HepG2 (cell line): Measurements from ENCODE around the gene ZDHHC3. TPM values are rescaled to one million over a fixed set of nuclear protein-coding genes. Genes with fewer than 3 reads are reported as not detected.

Experiments
- ATAC-seq: fragments of 200-7000 bp; cut with Tn5 transposase; 3 replicates; pipeline ENCODE4 v1.9.1; 2020; ENCODE audit warnings: mild to moderate bottlenecking, moderate library complexity
- BruUV-seq: library from RNA; stranded (reverse); fragments of 400-500 nt; replicated peaks from 2 replicates; lab custom pipeline; 2021; lab: Mats Ljungman, UMichigan
- CTCF ChIA-PET: fragments of 300-600 bp; formaldehyde crosslinking; extraction: SDS; loops from one replicate; lab custom pipeline; 2021; ENCODE audit warnings: low total read pairs, inconsistent platforms, low intra/inter-chr PET ratio; lab: Yijun Ruan, JAX
- POLR2A ChIA-PET: fragments of 350-600 bp; sonication (Branson Sonifier 250); formaldehyde crosslinking; loops from one replicate; lab custom pipeline; 2020; ENCODE audit warnings: antibody characterized with exemption, inconsistent platforms; lab: Yijun Ruan, JAX
- DNase-seq: peaks from one replicate; pipeline ENCODE4 v3.0.0-alpha.2; 2015; ENCODE audit warnings: low spot score
- FAIRE-seq: peaks from 3 replicates; lab custom pipeline; 2011; peaks lifted over from hg19 to GRCh38; lab: Jason Lieb, UNC
- H2AFZ ChIP-seq: one replicate; pipeline ENCODE4 v1.6.1; 2011; ENCODE audit warnings: low read length, inconsistent platforms
- H3K27ac ChIP-seq: fragments of 300-600 bp; 3 replicates; pipeline ENCODE4 v1.8.0; 2011; ENCODE audit warnings: mixed run types, mild to moderate bottlenecking, mixed read lengths, low read length, inconsistent platforms; ENCODE audit not compliant: insufficient read depth; ENCODE audit errors: extremely low read length
- H3K27me3 ChIP-seq, 2 experiments: fragments of 200-600 bp in 1 of 2; 2 replicates in 1 of 2; 3 replicates in 1 of 2; pipeline versions ENCODE4 v1.6.0 to v1.8.0; 2011; ENCODE audit warnings: low read length in 2 of 2, mild to moderate bottlenecking in 2 of 2, moderate library complexity in 2 of 2, inconsistent platforms in 1 of 2; ENCODE audit not compliant: insufficient read depth in 2 of 2, control insufficient read depth in 1 of 2
- H3K36me3 ChIP-seq, 2 experiments: fragments of 200-600 bp in 1 of 2; replicated peaks in 1 of 2; 2 replicates in 1 of 2; 3 replicates in 1 of 2; pipeline versions ENCODE4 v1.5.1 to v1.8.0; 2011; ENCODE audit warnings: low read length in 2 of 2, inconsistent platforms in 1 of 2; ENCODE audit not compliant: insufficient read depth in 2 of 2, control insufficient read depth in 1 of 2
- H3K4me1 ChIP-seq: 2 replicates; pipeline ENCODE4 v1.5.1; 2012; ENCODE audit warnings: low read length, inconsistent platforms; ENCODE audit not compliant: insufficient read depth
- H3K4me2 ChIP-seq: 2 replicates; pipeline ENCODE4 v1.6.0; 2011; ENCODE audit warnings: low read depth, low read length, inconsistent platforms
- H3K4me3 ChIP-seq, 3 experiments: fragments of 200-600 bp in 1 of 3; sonication (generic), shearing (Covaris generic) in 1 of 3; replicated peaks in 1 of 3; 2 replicates each; pipeline ENCODE4 v1.5.1; 2011 to 2016; ENCODE audit warnings: low read length in 3 of 3, inconsistent platforms in 2 of 3, low read depth in 2 of 3, mild to moderate bottlenecking in 2 of 3, control low read depth in 1 of 3, mixed read lengths in 1 of 3; ENCODE audit not compliant: insufficient read depth in 1 of 3
- H3K79me2 ChIP-seq: one replicate; pipeline ENCODE4 v1.6.1; 2011; ENCODE audit warnings: low read length, inconsistent platforms; ENCODE audit not compliant: insufficient read depth
- H3K9ac ChIP-seq: 2 replicates; pipeline ENCODE4 v1.6.0; 2011; ENCODE audit warnings: mild to moderate bottlenecking, low read depth, low read length, inconsistent platforms; ENCODE audit not compliant: insufficient read depth
- H3K9me3 ChIP-seq: 2 replicates; pipeline ENCODE4 v1.5.1; 2012; ENCODE audit warnings: mild to moderate bottlenecking, low read length
- H4K20me1 ChIP-seq: 2 replicates; pipeline ENCODE4 v1.6.0; 2011; ENCODE audit warnings: inconsistent platforms, mild to moderate bottlenecking, low read length, moderate library complexity; ENCODE audit not compliant: insufficient read depth
- CEBPB ChIP-seq: IDR thresholded peaks from 2 replicates; pipeline ENCODE4 v1.6.1; 2011; ENCODE audit warnings: low read depth, low read length, improper control_type of control experiment, borderline replicate concordance
- DNMT1 ChIP-seq: sonication (generic); formaldehyde crosslinking; IDR thresholded peaks from 2 replicates; pipeline ENCODE4 v1.5.1; 2020; ENCODE audit warnings: mild to moderate bottlenecking, missing genetic modification reagents
- GTF3A ChIP-seq: sonication (generic); formaldehyde crosslinking; conservative IDR thresholded peaks from 2 replicates; pipeline ENCODE4 v1.4.0; 2020; ENCODE audit warnings: mild to moderate bottlenecking, missing genetic modification reagents
- NFE2 ChIP-seq: sonication (generic); formaldehyde crosslinking; IDR thresholded peaks from 2 replicates; pipeline ENCODE4 v1.4.0; 2020; ENCODE audit warnings: missing genetic modification reagents
- NR2F6 ChIP-seq, 2 experiments: IDR thresholded peaks; 2 replicates each; pipeline ENCODE4 v1.6.1; 2016; ENCODE audit warnings: antibody characterized with exemption in 1 of 2, mild to moderate bottlenecking in 1 of 2
- PAX8 ChIP-seq: sonication (generic); formaldehyde crosslinking; IDR thresholded peaks from 2 replicates; pipeline ENCODE4 v1.8.0; 2022; ENCODE audit warnings: mild to moderate bottlenecking, missing genetic modification reagents, borderline replicate concordance
- ZNF713 ChIP-seq: sonication (generic); formaldehyde crosslinking; IDR thresholded peaks from 2 replicates; pipeline ENCODE4 v1.4.0; 2020; ENCODE audit warnings: mild to moderate bottlenecking, missing genetic modification reagents
- WGBS: methylation state at CpG from one replicate; pipeline ENCODE4 v1.1.6; 2017; ENCODE audit warnings: low lambda C conversion rate; 5-methylcytosine and 5-hydroxymethylcytosine counted together
- in situ Hi-C: cut with HindIII; loops from 2 replicates; pipeline ENCODE4 v1.10.0; 2017; ENCODE audit warnings: low pct_unique_long_range_greater_than_20kb; ENCODE audit not compliant: extremely low pct_ligation_motif_present
- intact Hi-C: fragments of 100-400 bp; cut with micrococcal nuclease; formaldehyde crosslinking; loops from one replicate; pipeline ENCODE4 v1.10.0; 2022; ENCODE audit not compliant: unreplicated experiment
- polyA plus RNA-seq, 8 experiments: library from polyadenylated mRNA; depleted of rRNA in 3 of 8; stranded (reverse) in 7 of 8; unstranded in 1 of 8; fragments of >200 nt; fragmentation: Illumina TruSeq in 4 of 8; extraction: Trizol in 4 of 8; gene quantifications; 2 replicates each; pipeline versions ENCODE4 v1.2.1 to v1.2.3, GENCODE V29; 2011 to 2016; ENCODE audit warnings: low read depth in 4 of 8, missing spikeins in 1 of 8, mixed read lengths in 1 of 8; ENCODE audit not compliant: insufficient read depth in 1 of 8
- total RNA-seq, 5 experiments: library from RNA; depleted of rRNA; stranded (reverse); fragments of >200 nt; fragmentation: Illumina TruSeq; extraction: Trizol; gene quantifications; 2 replicates each; pipeline ENCODE4 v1.2.3, GENCODE V29; 2016; ENCODE audit warnings: low read depth in 1 of 5
- TF ChIP-seq, protein P1 (sequence below): sonication (generic); formaldehyde crosslinking; IDR thresholded peaks from 2 replicates; pipeline ENCODE4 v1.9.0; 2021; ENCODE audit warnings: missing genetic modification reagents, mild to moderate bottlenecking, borderline replicate concordance
- TF ChIP-seq, protein P2 (sequence below): sonication (generic); formaldehyde crosslinking; IDR thresholded peaks from 2 replicates; pipeline ENCODE4 v1.9.0; 2021; ENCODE audit warnings: missing genetic modification reagents, borderline replicate concordance
- TF ChIP-seq, protein P3 (sequence below): sonication (generic); formaldehyde crosslinking; IDR thresholded peaks from 2 replicates; pipeline ENCODE4 v1.4.0; 2020; ENCODE audit warnings: mild to moderate bottlenecking, missing genetic modification reagents

Gene ZDHHC3
- total and polyA plus RNA-seq, 2 of the 13 experiments (the other 11 are each of a cell fraction or from before 2014, with no cell fraction given), result 44.1 to 65.7 TPM

DNA sequence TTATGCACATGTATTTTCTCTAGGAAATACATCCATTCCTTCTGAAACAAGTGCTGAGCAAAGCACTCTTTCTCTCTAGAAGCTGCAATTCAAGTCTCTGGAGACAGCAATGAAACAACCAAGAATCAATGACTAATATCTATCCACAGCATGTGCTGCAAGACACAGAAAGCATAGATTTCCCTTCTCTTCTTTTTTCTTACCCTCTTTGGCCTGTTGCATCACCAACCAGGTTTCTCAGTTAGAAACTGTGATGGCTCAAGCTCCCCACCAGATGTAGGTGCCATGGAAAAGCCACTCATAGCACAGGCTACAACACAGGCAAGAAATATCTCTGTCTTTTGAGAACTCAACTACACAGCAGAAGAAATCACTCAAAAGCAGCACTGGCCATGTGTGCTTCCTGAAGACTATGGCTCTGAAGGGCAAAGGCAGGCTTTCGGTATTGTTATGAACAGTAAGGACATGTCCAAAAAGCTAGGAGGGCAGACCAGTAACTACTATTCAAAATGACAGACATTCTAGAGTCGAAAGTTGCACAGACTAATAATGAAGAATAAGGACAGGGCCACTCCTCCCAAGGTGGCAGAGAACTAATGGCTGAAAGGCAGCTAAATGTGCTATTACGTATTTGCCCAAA is 15.5 kb downstream of the ZDHHC3 start:
- ATAC-seq (no peak), FAIRE-seq (no peak), DNase-seq (no peak)
- ChIA-PET CTCF (no interaction called here), POLR2A (no interaction called here)
- in situ Hi-C loops (no loop called here), intact Hi-C loops (no loop called here)
- Histone ChIP-seq H3K4me2 (no peak overlapping the region), H3K9ac (no peak overlapping the region), H4K20me1 (no peaks in the 10 kb centered on the region), H3K9me3 (no peaks in the 10 kb centered on the region), H3K79me2 (peaks cover 21% of the 10 kb centered on the region), H3K36me3 (peaks cover 13 to 20% of the 10 kb centered on the region in 2 experiments; a peak in 4 of 5 replicates), H3K27ac (no peak overlapping the region), H3K4me3 (no peak overlapping the region), H3K4me1 (peaks cover 6% of the 10 kb centered on the region; the same call in 1 of the 2 replicates), H3K27me3 (no peaks in the 10 kb centered on the region), H2AFZ (no peak overlapping the region)
- no TSS peak for BruUV-seq
- 100% methylated on average over 3 of the region's 3 CpGs for WGBS
- no peak for TF ChIP-seq PAX8
- TF ChIP-seq, protein P1, sequence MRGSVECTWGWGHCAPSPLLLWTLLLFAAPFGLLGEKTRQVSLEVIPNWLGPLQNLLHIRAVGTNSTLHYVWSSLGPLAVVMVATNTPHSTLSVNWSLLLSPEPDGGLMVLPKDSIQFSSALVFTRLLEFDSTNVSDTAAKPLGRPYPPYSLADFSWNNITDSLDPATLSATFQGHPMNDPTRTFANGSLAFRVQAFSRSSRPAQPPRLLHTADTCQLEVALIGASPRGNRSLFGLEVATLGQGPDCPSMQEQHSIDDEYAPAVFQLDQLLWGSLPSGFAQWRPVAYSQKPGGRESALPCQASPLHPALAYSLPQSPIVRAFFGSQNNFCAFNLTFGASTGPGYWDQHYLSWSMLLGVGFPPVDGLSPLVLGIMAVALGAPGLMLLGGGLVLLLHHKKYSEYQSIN, result no peak
- TF ChIP-seq NR2F6 (IDR thresholded peaks at IDR 0.05), result no peak
- no peak for TF ChIP-seq NR2F6 (CRISPR knock-in tag; IDR thresholded peaks at IDR 0.05)
- TF ChIP-seq, protein P2, sequence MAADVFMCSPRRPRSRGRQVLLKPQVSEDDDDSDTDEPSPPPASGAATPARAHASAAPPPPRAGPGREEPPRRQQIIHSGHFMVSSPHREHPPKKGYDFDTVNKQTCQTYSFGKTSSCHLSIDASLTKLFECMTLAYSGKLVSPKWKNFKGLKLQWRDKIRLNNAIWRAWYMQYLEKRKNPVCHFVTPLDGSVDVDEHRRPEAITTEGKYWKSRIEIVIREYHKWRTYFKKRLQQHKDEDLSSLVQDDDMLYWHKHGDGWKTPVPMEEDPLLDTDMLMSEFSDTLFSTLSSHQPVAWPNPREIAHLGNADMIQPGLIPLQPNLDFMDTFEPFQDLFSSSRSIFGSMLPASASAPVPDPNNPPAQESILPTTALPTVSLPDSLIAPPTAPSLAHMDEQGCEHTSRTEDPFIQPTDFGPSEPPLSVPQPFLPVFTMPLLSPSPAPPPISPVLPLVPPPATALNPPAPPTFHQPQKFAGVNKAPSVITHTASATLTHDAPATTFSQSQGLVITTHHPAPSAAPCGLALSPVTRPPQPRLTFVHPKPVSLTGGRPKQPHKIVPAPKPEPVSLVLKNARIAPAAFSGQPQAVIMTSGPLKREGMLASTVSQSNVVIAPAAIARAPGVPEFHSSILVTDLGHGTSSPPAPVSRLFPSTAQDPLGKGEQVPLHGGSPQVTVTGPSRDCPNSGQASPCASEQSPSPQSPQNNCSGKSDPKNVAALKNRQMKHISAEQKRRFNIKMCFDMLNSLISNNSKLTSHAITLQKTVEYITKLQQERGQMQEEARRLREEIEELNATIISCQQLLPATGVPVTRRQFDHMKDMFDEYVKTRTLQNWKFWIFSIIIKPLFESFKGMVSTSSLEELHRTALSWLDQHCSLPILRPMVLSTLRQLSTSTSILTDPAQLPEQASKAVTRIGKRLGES (CRISPR knock-in tag), result no peak
- TF ChIP-seq NFE2 (CRISPR knock-in tag), result no peak
- no peak for TF ChIP-seq CEBPB
- TF ChIP-seq, protein P3, sequence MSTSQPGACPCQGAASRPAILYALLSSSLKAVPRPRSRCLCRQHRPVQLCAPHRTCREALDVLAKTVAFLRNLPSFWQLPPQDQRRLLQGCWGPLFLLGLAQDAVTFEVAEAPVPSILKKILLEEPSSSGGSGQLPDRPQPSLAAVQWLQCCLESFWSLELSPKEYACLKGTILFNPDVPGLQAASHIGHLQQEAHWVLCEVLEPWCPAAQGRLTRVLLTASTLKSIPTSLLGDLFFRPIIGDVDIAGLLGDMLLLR (CRISPR knock-in tag), result no peak
- TF ChIP-seq ZNF713 (CRISPR knock-in tag), result no peak
- TF ChIP-seq GTF3A (CRISPR knock-in tag), result no peak
- TF ChIP-seq DNMT1, result no peak
